Suprapubic skin (tissue), 4 donors: ENCODE measurements around the gene EEPD1. TPM values are rescaled to one million over a fixed set of nuclear protein-coding genes. Genes with fewer than 3 reads are reported as not detected.

ENCODE experiments used
- DNase-seq, 2 donors: peaks; one replicate each; pipeline ENCODE4 v3.0.0-alpha.2; 2019; ENCODE audit warnings: low spot score in 2 of 2
- H3K27ac ChIP-seq: fragments of 200-600 bp; sonication (generic); one replicate; pipeline ENCODE4 v1.5.1; 2019
- H3K27me3 ChIP-seq: fragments of 200-600 bp; sonication (generic); one replicate; pipeline ENCODE4 v1.5.1; 2019
- H3K36me3 ChIP-seq: fragments of 200-600 bp; sonication (generic); one replicate; pipeline ENCODE4 v1.5.1; 2019
- H3K4me1 ChIP-seq: fragments of 200-600 bp; sonication (generic); one replicate; pipeline ENCODE4 v1.5.1; 2019
- H3K4me3 ChIP-seq: fragments of 200-600 bp; sonication (generic); one replicate; pipeline ENCODE4 v1.5.1; 2019; ENCODE audit warnings: mild to moderate bottlenecking
- H3K9me3 ChIP-seq: fragments of 200-600 bp; sonication (generic); one replicate; pipeline ENCODE4 v1.5.1; 2019
- CTCF ChIP-seq, 2 donors: fragments of 200-600 bp in 1 of 2; fragments of 450-650 bp in 1 of 2; sonication (generic) in 1 of 2; IDR thresholded peaks; one replicate each; pipeline ENCODE4 v1.5.1; 2016 to 2019; ENCODE audit warnings: antibody characterized with exemption in 2 of 2, mild to moderate bottlenecking in 1 of 2, moderate library complexity in 1 of 2
- EP300 ChIP-seq: sonication (generic); formaldehyde crosslinking; IDR thresholded peaks from one replicate; pipeline ENCODE4 v1.6.1; 2017; ENCODE audit warnings: antibody characterized with exemption
- POLR2A ChIP-seq, 2 donors: fragments of 450-650 bp; IDR thresholded peaks; one replicate each; pipeline ENCODE4 v1.6.1; 2017; ENCODE audit warnings: antibody characterized with exemption in 2 of 2, mild to moderate bottlenecking in 2 of 2, moderate library complexity in 2 of 2
- POLR2AphosphoS5 ChIP-seq, 3 donors: sonication (generic); formaldehyde crosslinking; IDR thresholded peaks; one replicate each; pipeline ENCODE4 v1.6.1; 2017; ENCODE audit warnings: antibody characterized with exemption in 3 of 3
- WGBS: methylation state at CpG from one replicate; pipeline ENCODE4 v1.1.5; 2018; 5-methylcytosine and 5-hydroxymethylcytosine counted together
- total RNA-seq, 4 donors: library from RNA; depleted of rRNA; stranded (reverse); fragments of >200 nt; gene quantifications; one replicate each; pipeline ENCODE4 v1.1.0, GENCODE V29; 2016

Gene EEPD1
- total RNA-seq, 4 donors from 2014 or later, result 11.7 to 18.2 (median 16.1) TPM

- no peaks in the 10 kb centered on the region for H3K9me3 ChIP-seq
- WGBS, result 76% methylated on average over 4 of the region's 4 CpGs
- no peaks in the 10 kb centered on the region for H3K36me3 ChIP-seq
- no peaks in the 10 kb centered on the region for H3K27me3 ChIP-seq
- H3K4me3 ChIP-seq, result no peak overlapping the region
- H3K4me1 ChIP-seq, result peaks cover 8% of the 10 kb centered on the region
- TF ChIP-seq CTCF (IDR thresholded peaks at IDR 0.05) (no peak), POLR2A (IDR thresholded peaks at IDR 0.05) (no peak), EP300 (no peak)
- DNase-seq, result no peak
- H3K27ac ChIP-seq, result no peak overlapping the region
Measured at GRCh38 chr7:36198854-36199266, 45.8 kb downstream of the EEPD1 start.

- Histone ChIP-seq H3K27me3 (no peaks in the 10 kb centered on the region), H3K4me3 (no peak overlapping the region), H3K36me3 (no peaks in the 10 kb centered on the region), H3K27ac (no peak overlapping the region), H3K4me1 (peaks cover 8% of the 10 kb centered on the region), H3K9me3 (no peaks in the 10 kb centered on the region)
- TF ChIP-seq CTCF (IDR thresholded peaks at IDR 0.05) (no peak), POLR2A (IDR thresholded peaks at IDR 0.05) (no peak), EP300 (no peak)
- no peak for DNase-seq
- 91% methylated on average over 1 of the region's 1 CpG for WGBS
Measured at GRCh38 chr7:36199329-36199728, 46.3 kb downstream of the EEPD1 start.

GRCh38 chr7:36201122-36201723, 48.2 kb downstream of the EEPD1 start:
- Histone ChIP-seq H3K36me3 (no peaks in the 10 kb centered on the region), H3K27me3 (no peaks in the 10 kb centered on the region), H3K9me3 (no peaks in the 10 kb centered on the region), H3K27ac (no peak overlapping the region), H3K4me3 (no peak overlapping the region), H3K4me1 (peaks cover 8% of the 10 kb centered on the region)
- WGBS, result 62% methylated on average over 5 of the region's 5 CpGs
- TF ChIP-seq POLR2AphosphoS5 (IDR thresholded peaks at IDR 0.05) (no peak), POLR2A (IDR thresholded peaks at IDR 0.05) (no peak), EP300 (no peak), CTCF (IDR thresholded peaks at IDR 0.05) (no peak)
- no peak for DNase-seq

GRCh38 chr7:36202398-36202797, 49.3 kb downstream of the EEPD1 start:
- no peak for TF ChIP-seq POLR2AphosphoS5 (IDR thresholded peaks at IDR 0.05)
- no peak for TF ChIP-seq EP300
- TF ChIP-seq CTCF (IDR thresholded peaks at IDR 0.05), result no peak
- H3K4me1 ChIP-seq, result peaks cover 14% of the 10 kb centered on the region
- H3K4me3 ChIP-seq, result no peak overlapping the region
- 63% methylated on average over 9 of the region's 9 CpGs for WGBS
- H3K36me3 ChIP-seq, result no peaks in the 10 kb centered on the region
- no peaks in the 10 kb centered on the region for H3K9me3 ChIP-seq
- H3K27ac ChIP-seq, result no peak overlapping the region
- no peak for DNase-seq
- no peaks in the 10 kb centered on the region for H3K27me3 ChIP-seq

GRCh38 chr7:36203071-36203790, 50.2 kb downstream of the EEPD1 start:
- Histone ChIP-seq H3K9me3 (no peaks in the 10 kb centered on the region), H3K27me3 (no peaks in the 10 kb centered on the region), H3K36me3 (no peaks in the 10 kb centered on the region), H3K4me1 (peaks cover 23% of the 10 kb centered on the region), H3K27ac (no peak overlapping the region), H3K4me3 (no peak overlapping the region)
- no peak for TF ChIP-seq EP300
- no peak for TF ChIP-seq POLR2A (IDR thresholded peaks at IDR 0.05)
- no peak for DNase-seq
- WGBS, result 66% methylated on average over 8 of the region's 8 CpGs
